ENCODE measurements around the gene ZPR1.

Gene ZPR1

DNA sequence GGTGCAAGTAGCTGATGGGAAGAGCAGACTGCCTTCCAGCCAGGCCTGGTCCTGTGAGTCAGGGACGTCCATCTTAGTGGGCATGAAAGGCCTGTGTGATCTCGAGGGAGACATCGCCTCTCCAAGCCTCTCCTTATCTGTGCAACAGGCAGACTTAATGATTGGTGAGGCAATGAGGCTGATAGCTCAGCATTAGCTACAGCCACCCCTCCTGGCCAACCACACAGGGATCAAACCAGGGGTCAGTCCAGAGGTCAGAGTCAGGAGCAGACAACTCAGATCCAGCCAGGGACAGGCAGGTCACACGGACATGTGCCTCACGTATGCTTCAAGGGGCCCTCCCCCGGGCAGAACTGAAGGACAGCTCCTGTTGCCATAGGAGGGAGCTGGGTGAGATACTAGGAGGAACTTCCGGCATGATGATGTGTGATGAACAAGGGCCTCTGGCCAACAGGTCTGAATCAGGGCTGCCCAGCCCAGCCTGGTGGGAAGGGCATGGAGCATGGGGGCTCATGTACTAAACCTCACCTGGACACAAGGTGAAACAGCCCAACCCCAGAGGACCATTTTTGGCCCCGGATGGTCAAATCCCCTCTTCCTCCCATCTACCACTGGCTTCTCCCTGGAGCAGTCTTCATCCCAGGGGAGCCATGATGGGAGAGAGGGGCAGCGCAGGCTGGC, 39.1 kb upstream of the ZPR1 start:
- H3K9ac ChIP-seq: no peak overlapping the region
- no peaks in the 10 kb centered on the region for H3K79me2 ChIP-seq
- H3K27ac ChIP-seq: no peak overlapping the region
- H3K4me1 ChIP-seq: no peaks in the 10 kb centered on the region
- no peak overlapping the region for H3K4me2 ChIP-seq (ENCODE audit: low read length)
- H3K27me3 ChIP-seq (ENCODE audit: control insufficient read depth, insufficient read depth, low read length): no peaks in the 10 kb centered on the region
- no peaks in the 10 kb centered on the region for H3K9me3 ChIP-seq (ENCODE audit: control insufficient read depth, low read length)
- TF ChIP-seq, protein P1, sequence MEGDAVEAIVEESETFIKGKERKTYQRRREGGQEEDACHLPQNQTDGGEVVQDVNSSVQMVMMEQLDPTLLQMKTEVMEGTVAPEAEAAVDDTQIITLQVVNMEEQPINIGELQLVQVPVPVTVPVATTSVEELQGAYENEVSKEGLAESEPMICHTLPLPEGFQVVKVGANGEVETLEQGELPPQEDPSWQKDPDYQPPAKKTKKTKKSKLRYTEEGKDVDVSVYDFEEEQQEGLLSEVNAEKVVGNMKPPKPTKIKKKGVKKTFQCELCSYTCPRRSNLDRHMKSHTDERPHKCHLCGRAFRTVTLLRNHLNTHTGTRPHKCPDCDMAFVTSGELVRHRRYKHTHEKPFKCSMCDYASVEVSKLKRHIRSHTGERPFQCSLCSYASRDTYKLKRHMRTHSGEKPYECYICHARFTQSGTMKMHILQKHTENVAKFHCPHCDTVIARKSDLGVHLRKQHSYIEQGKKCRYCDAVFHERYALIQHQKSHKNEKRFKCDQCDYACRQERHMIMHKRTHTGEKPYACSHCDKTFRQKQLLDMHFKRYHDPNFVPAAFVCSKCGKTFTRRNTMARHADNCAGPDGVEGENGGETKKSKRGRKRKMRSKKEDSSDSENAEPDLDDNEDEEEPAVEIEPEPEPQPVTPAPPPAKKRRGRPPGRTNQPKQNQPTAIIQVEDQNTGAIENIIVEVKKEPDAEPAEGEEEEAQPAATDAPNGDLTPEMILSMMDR (IDR thresholded peaks at IDR 0.05): no peak
- no peaks in the 10 kb centered on the region for H3K36me3 ChIP-seq (ENCODE audit: control insufficient read depth, insufficient read depth, low read length)
- H3K4me3 ChIP-seq (ENCODE audit: low read depth, low read length): no peak overlapping the region
- no peak overlapping the region for H2AFZ ChIP-seq

DNA sequence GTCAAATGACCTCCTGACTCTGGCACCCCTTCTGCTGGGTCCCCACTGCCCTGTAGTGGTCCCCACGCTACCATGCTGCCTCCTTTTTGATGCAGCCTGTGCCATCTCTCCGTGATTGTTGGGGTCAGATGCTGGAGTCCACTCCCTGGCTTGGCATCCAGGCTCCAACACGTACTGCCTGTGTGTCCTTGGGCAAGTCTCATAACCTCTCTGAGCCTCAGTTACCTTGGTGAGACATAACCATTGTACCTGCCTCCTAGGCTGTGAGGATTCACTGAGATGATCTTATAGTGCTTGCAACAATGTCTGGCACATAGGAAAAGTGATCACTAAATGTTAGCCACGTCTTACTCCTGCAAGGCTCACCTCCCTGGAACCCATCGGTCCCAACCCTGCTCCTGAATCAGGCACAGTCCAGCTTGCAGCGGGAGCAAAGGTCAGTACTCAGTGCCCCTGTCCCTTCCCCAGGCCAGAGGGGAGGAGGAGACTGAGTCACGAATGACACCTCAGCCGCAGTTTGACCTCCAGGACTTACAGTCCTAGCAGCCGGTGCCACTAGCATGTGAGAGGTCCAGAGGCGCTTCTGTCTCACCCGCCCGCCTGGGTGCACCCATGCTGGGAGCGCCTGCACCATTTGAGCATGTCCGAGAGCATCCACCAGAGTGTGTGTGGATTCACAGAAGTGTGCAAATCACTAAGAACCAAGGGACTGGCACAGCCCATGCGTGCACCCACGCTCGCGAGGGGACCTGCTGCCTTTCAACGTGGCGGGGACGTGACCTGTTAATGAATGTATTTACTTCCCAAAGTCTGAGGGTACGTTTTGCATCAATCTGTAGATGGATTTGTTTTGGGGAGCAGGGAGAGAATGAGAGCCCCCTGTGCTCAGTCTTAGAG, 38.3 kb upstream of the ZPR1 start:
- Histone ChIP-seq H3K4me2 (ENCODE audit: low read length) (no peak overlapping the region), H3K36me3 (ENCODE audit: control insufficient read depth, insufficient read depth, low read length) (no peaks in the 10 kb centered on the region), H3K9ac (no peak overlapping the region), H3K9me3 (ENCODE audit: control insufficient read depth, low read length) (no peaks in the 10 kb centered on the region), H3K4me1 (no peaks in the 10 kb centered on the region), H2AFZ (no peak overlapping the region), H3K4me3 (ENCODE audit: low read depth, low read length) (no peak overlapping the region), H3K79me2 (no peaks in the 10 kb centered on the region), H3K27ac (no peak overlapping the region), H3K27me3 (ENCODE audit: control insufficient read depth, insufficient read depth, low read length) (no peaks in the 10 kb centered on the region)
- TF ChIP-seq, protein P1 (IDR thresholded peaks at IDR 0.05): no peak

DNA sequence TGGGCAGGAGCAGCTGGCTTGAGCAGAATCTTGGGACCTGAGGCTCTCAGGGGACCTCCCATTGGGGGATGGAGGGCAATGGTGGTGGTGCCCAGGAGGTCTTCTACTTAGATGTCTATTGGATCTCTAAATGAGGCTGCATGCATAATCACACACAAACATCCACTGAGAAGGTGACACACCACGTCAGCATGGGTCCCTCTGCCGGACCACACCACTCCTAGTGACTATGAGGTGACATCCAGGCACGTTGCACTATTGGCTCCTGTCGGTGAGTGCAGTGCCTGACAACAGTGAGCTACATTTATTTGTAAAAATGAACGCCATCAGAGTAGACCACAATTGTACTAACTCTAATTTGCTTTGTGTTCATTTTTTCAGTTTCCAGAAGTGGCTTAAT, 37.6 kb upstream of the ZPR1 start:
- H3K79me2 ChIP-seq: no peaks in the 10 kb centered on the region
- H2AFZ ChIP-seq: no peak overlapping the region
- H3K36me3 ChIP-seq (ENCODE audit: control insufficient read depth, insufficient read depth, low read length): no peaks in the 10 kb centered on the region
- H3K27ac ChIP-seq: no peak overlapping the region
- H3K4me1 ChIP-seq: no peaks in the 10 kb centered on the region
- H3K9me3 ChIP-seq (ENCODE audit: control insufficient read depth, low read length): no peaks in the 10 kb centered on the region
- no peaks in the 10 kb centered on the region for H3K27me3 ChIP-seq (ENCODE audit: control insufficient read depth, insufficient read depth, low read length)
- no peak overlapping the region for H3K9ac ChIP-seq
- H3K4me2 ChIP-seq (ENCODE audit: low read length): no peak overlapping the region
- no peak overlapping the region for H3K4me3 ChIP-seq (ENCODE audit: low read depth, low read length)
- TF ChIP-seq, protein P1 (IDR thresholded peaks at IDR 0.05): no peak

DNA sequence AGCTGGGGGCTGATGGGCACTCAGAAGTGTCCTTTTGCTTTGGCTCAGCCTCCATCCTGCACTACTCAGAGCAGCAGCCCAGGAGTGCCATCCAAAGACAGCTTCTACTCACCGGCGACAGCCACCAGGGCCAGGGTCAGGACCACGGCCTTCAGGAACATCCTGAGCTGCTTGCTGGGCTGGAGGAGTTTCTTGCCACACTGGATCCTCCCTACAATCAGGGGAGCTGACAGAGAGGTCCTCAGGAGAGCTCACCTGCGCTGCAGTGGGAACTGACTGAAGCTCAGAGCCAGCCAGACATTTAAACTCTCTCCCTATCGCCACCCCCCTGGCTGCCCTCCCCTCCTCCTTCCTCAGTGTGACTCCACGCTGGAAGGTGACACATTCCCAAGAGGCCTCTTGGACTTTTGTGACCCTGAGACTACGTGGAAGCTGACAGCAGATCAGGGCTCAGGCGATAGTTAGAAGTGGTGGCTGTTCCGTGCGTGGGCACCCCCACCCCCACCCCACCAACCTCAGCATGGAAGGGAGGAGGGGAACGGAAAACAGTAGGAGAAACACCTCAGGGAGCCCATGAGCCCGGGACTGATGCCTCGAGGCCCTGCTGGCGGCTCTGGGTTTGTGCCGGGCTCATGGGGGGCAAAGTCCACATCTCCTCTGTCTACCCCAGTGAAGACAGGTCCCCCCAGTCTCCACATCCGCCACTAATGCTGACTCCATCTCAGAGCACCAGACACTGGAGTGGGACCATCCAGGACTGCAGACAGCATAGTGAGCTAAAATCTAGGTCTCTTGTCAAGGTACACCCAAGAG, 35.4 kb upstream of the ZPR1 start, which contains the start of gene APOA4:
APOA4 (minus strand) TSS at position 274 of the 813 bp plus-strand sequence; CDS start at position 161, 113 bp downstream.
- no peaks in the 10 kb centered on the region for H3K36me3 ChIP-seq (ENCODE audit: control insufficient read depth, insufficient read depth, low read length)
- H3K27ac ChIP-seq: no peak within 1 kb of the TSS
- H3K27me3 ChIP-seq (ENCODE audit: control insufficient read depth, insufficient read depth, low read length): no peaks in the 10 kb centered on the region
- TF ChIP-seq, protein P1 (IDR thresholded peaks at IDR 0.05): no peak
- no peak within 1 kb of the TSS for H3K4me3 ChIP-seq (ENCODE audit: low read depth, low read length)
- no peaks in the 10 kb centered on the region for H3K9me3 ChIP-seq (ENCODE audit: control insufficient read depth, low read length)
- no peak within 1 kb of the TSS for H2AFZ ChIP-seq
- H3K79me2 ChIP-seq: no peaks in the 10 kb centered on the region
- no peak within 1 kb of the TSS for H3K4me2 ChIP-seq (ENCODE audit: low read length)
- H3K9ac ChIP-seq: no peak within 1 kb of the TSS
- no peaks in the 10 kb centered on the region for H3K4me1 ChIP-seq
